GM12878 (cell line): ENCODE measurements around the gene CENPVL2. TPM values are rescaled to one million over a fixed set of nuclear protein-coding genes. Genes with fewer than 3 reads are reported as not detected.
"Not testable (repeated sequence)": the region's sequence is repeated elsewhere in the genome, so short reads cannot be mapped to it uniquely, and the experiment has no call there.

Experiments
- ATAC-seq: fragments of 200-7000 bp; cut with Tn5 transposase; 3 replicates; pipeline ENCODE4 v1.9.1; 2020; ENCODE audit warnings: mild to moderate bottlenecking, moderate library complexity
- BruUV-seq: library from RNA; stranded (reverse); fragments of 400-500 nt; replicated peaks from 2 replicates; lab custom pipeline; 2021; lab: Mats Ljungman, UMichigan
- CTCF ChIA-PET: fragments of 300-600 bp; sonication (Branson Sonifier 250); formaldehyde crosslinking; extraction: SDS; loops from one replicate; lab custom pipeline; 2021; ENCODE audit warnings: inconsistent platforms; lab: Yijun Ruan, JAX
- POLR2A ChIA-PET: fragments of 350-600 bp; formaldehyde crosslinking; extraction: SDS; loops from one replicate; lab custom pipeline; 2021; ENCODE audit warnings: inconsistent platforms; lab: Charles Lee
- RAD21 ChIA-PET: fragments of 300-600 bp; sonication (Branson Sonifier 250); formaldehyde crosslinking; loops from one replicate; lab custom pipeline; 2023; ENCODE audit warnings: antibody characterized with exemption; ENCODE audit not compliant: unreplicated experiment; lab: Charles Lee
- SMC1A ChIA-PET: fragments of 300-600 bp; sonication (Branson Sonifier 250); formaldehyde crosslinking; loops from one replicate; lab custom pipeline; 2023; ENCODE audit not compliant: unreplicated experiment, uncharacterized antibody; lab: Charles Lee
- DNase-seq: peaks from one replicate; pipeline ENCODE4 v3.0.0-alpha.2; 2011; ENCODE audit warnings: low read depth, low spot score
- FAIRE-seq: peaks from 3 replicates; lab custom pipeline; 2011; peaks lifted over from hg19 to GRCh38; lab: Jason Lieb, UNC
- H2AFZ ChIP-seq: 2 replicates; pipeline ENCODE4 v1.6.0; 2011; ENCODE audit warnings: low read depth, low read length, control low read depth; ENCODE audit not compliant: control insufficient read depth
- H3K27ac ChIP-seq: 2 replicates; pipeline ENCODE4 v1.5.1; 2011; ENCODE audit warnings: control low read depth; ENCODE audit not compliant: control insufficient read depth, insufficient read depth
- H3K27me3 ChIP-seq, 2 experiments: replicated peaks in 1 of 2; 2 replicates each; pipeline versions ENCODE4 v1.6.0 to v1.6.1; 2011; ENCODE audit warnings: low read length in 1 of 2; ENCODE audit not compliant: control insufficient read depth in 2 of 2, insufficient read depth in 2 of 2
- H3K36me3 ChIP-seq, 2 experiments: 2 replicates each; pipeline ENCODE4 v1.5.1; 2011; ENCODE audit warnings: low read length in 1 of 2; ENCODE audit not compliant: control insufficient read depth in 2 of 2, insufficient read depth in 2 of 2
- H3K4me1 ChIP-seq: 2 replicates; pipeline ENCODE4 v1.6.1; 2011; ENCODE audit warnings: mild to moderate bottlenecking, low read length, moderate library complexity, mixed read lengths; ENCODE audit not compliant: control insufficient read depth, insufficient read depth
- H3K4me2 ChIP-seq: 2 replicates; pipeline ENCODE4 v1.6.0; 2011; ENCODE audit warnings: control low read depth; ENCODE audit not compliant: control insufficient read depth, insufficient read depth
- H3K4me3 ChIP-seq: fragments of 200-600 bp; sonication (generic); 2 replicates; pipeline ENCODE4 v1.5.1; 2016
- H3K79me2 ChIP-seq: 2 replicates; pipeline ENCODE4 v1.6.0; 2011; ENCODE audit warnings: low read length; ENCODE audit not compliant: control insufficient read depth, insufficient read depth
- H3K9ac ChIP-seq: 2 replicates; pipeline ENCODE4 v1.8.0; 2011; ENCODE audit warnings: low read length, control low read depth, mixed read lengths; ENCODE audit not compliant: control insufficient read depth, insufficient read depth
- H3K9me3 ChIP-seq: replicated peaks from 3 replicates; pipeline ENCODE4 v1.5.1; 2011; ENCODE audit warnings: mild to moderate bottlenecking, low read length; ENCODE audit not compliant: control insufficient read depth, insufficient read depth
- H4K20me1 ChIP-seq: 2 replicates; pipeline ENCODE4 v1.6.0; 2011; ENCODE audit not compliant: control insufficient read depth, insufficient read depth
- WGBS: methylation state at CpG from one replicate; pipeline ENCODE4 v1.1.6; 2016; ENCODE audit warnings: low lambda C conversion rate; ENCODE audit not compliant: insufficient replicate concordance, insufficient coverage; ENCODE audit errors: missing lambda C conversion rate; 5-methylcytosine and 5-hydroxymethylcytosine counted together
- in situ Hi-C: fragments of 300-500 bp; cut with MboI; formaldehyde crosslinking; loops from 9 replicates; pipeline ENCODE4 v1.14.3; 2018; ENCODE audit warnings: mixed read lengths
- intact Hi-C: fragments of 100-400 bp; cut with micrococcal nuclease; formaldehyde crosslinking; loops from one replicate; pipeline ENCODE4 v1.14.2; 2022; ENCODE audit not compliant: unreplicated experiment
- polyA plus RNA-seq, 11 experiments: library from polyadenylated mRNA; depleted of rRNA in 4 of 11; unstranded in 6 of 11; stranded (reverse) in 5 of 11; fragments of >200 nt; fragmentation: Nextera tagmentation in 4 of 11; fragmentation: Illumina TruSeq in 1 of 11; extraction: Ambion mirVana in 4 of 11; extraction: Trizol in 1 of 11; gene quantifications; 1 replicate in 1 of 11; 2 replicates in 10 of 11; pipeline versions ENCODE4 v1.2.1 to v1.2.3, GENCODE V29; 2011 to 2016; ENCODE audit warnings: inconsistent platforms in 2 of 11, missing spikeins in 2 of 11, low read depth in 1 of 11
- total RNA-seq, 4 experiments: library from RNA; depleted of rRNA in 3 of 4; stranded (reverse); fragments of >200 nt in 3 of 4; fragmentation: Illumina TruSeq in 1 of 4; extraction: Trizol in 1 of 4; gene quantifications; 2 replicates each; pipeline versions ENCODE4 v1.2.1 to v1.2.3, GENCODE V29; 2013 to 2021

CENPVL2 gene
- total and polyA plus RNA-seq, 10 of the 15 experiments (the other 5 are each of a cell fraction or from before 2014, with no cell fraction given), result not detected

DNA sequence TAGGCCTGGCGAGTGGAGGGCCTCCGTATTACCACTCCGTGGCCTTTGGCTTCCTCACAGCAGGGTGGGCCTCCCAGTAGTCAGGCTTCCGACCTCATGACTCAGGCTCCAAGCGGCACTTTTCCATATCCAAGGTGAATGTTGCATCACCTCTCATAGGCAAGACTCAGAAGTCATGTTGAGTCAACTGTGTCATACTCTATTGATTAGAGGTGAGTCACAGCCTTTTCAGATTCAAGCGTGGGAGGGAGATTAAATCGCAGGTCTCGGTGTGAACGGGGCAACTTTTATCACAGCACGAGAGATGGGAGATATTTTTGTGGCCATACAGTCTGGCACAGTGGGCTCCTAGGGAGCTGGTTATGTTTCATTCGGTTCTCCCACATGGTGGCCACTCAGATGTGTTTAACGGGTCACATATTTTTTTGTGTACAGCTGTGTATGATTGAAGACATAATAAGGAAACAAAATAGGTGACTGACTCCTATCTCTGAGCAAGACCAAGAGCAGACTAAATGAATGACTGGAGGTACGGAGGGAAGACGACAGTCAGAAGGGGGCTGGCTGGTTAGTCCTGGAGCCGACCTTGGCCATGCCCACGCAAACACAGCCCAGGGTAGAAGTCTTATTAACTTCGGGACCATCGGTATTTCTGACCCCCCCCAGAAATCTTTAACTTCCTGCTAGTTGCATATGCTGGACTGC, 30.5 kb upstream of the CENPVL2 start:
- WGBS, result no CpG with 5 or more reads among the region's 18 CpGs
- in situ Hi-C loops, result not testable (repeated sequence)

DNA sequence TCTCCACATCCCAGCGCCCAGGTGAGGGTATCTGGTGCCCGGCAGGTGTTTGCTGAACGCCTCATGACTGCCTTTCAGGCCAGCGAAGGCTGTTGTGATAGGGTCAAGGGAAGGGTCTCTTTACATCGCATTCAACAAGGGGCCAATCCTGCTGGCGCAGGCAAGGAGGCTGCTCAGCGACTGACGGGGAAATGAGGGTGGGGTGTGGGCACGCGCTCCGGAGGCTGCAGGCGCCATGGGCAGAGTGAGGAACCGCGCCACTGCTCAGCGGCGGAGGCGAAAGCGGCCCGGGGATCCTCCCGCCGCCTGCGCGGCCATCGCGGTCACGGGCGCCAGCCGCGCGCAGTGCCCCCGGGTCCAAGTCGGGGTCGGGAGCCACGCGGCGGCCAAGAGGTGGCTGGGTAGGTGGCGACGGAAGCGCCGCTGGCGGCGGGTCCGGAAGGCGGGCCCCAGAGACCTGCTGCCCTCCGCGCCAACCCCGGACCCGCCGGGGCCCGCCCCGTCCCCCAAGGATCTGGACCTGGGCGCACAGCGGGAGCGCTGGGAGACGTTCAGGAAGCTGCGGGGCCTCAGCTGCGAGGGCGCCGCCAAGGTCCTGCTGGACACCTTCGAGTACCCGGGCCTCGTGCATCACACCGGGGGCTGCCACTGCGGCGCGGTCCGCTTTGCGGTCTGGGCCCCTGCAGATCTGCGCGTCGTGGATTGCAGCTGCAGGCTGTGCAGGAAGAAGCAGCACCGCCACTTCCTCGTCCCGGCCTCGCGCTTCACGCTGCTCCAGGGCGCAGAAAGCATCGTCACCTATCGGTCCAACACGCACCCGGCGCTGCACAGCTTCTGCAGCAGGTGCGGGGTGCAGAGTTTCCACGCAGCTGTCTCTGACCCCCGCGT, 27.9 kb upstream of the CENPVL2 start, which contains the start of gene CENPVL1:
CENPVL1 (plus strand) TSS at position 236 of the 888 bp plus-strand sequence; CDS start at position 236, 0 bp downstream.
- DNase-seq, H3K36me3 ChIP-seq, RAD21 ChIA-PET, SMC1A ChIA-PET, BruUV-seq, H2AFZ ChIP-seq, H3K27me3 ChIP-seq, FAIRE-seq, H3K79me2 ChIP-seq, POLR2A ChIA-PET, ATAC-seq, H3K4me3 ChIP-seq, H3K27ac ChIP-seq, H3K9me3 ChIP-seq, H3K9ac ChIP-seq, intact Hi-C loops, H4K20me1 ChIP-seq, CTCF ChIA-PET, H3K4me2 ChIP-seq, in situ Hi-C loops, H3K4me1 ChIP-seq: not testable (repeated sequence)
- no CpG with 5 or more reads among the region's 87 CpGs for WGBS

More for the DNA sequence above, 30.5 kb upstream of the CENPVL2 start:
- H3K4me1 ChIP-seq, H4K20me1 ChIP-seq, H3K4me2 ChIP-seq, BruUV-seq, ATAC-seq, H3K36me3 ChIP-seq, H3K79me2 ChIP-seq, H3K9ac ChIP-seq, CTCF ChIA-PET, H3K27me3 ChIP-seq, POLR2A ChIA-PET, intact Hi-C loops, H3K4me3 ChIP-seq, H3K9me3 ChIP-seq, H2AFZ ChIP-seq, FAIRE-seq, H3K27ac ChIP-seq, SMC1A ChIA-PET, RAD21 ChIA-PET, DNase-seq: not testable (repeated sequence)
